Vagina (tissue), 2 donors: ENCODE data around the gene PPP2R5E. TPM values are rescaled to one million over a fixed set of nuclear protein-coding genes. Genes with fewer than 3 reads are reported as not detected.

Source experiments
- DNase-seq, 2 donors: peaks; one replicate each; pipeline ENCODE4 v3.0.0-alpha.2; 2017; ENCODE audit errors: extremely low spot score in 2 of 2
- H3K27ac ChIP-seq: fragments of 200-600 bp; sonication (generic); one replicate; pipeline ENCODE4 v1.5.1; 2019
- H3K27me3 ChIP-seq: fragments of 200-600 bp; sonication (generic); one replicate; pipeline ENCODE4 v1.5.1; 2019
- H3K36me3 ChIP-seq, 2 donors: fragments of 200-600 bp; sonication (generic); one replicate each; pipeline ENCODE4 v1.5.1; 2017 to 2019
- H3K4me1 ChIP-seq: fragments of 200-600 bp; sonication (generic); one replicate; pipeline ENCODE4 v1.5.1; 2019
- H3K4me3 ChIP-seq, 2 donors: fragments of 200-600 bp; sonication (generic); 1 replicate in 1 of 2; 2 replicates in 1 of 2; pipeline ENCODE4 v1.5.1; 2016 to 2019
- H3K9me3 ChIP-seq: fragments of 200-600 bp; sonication (generic); one replicate; pipeline ENCODE4 v1.5.1; 2019
- CTCF ChIP-seq, 3 experiments: fragments of 450-650 bp in 2 of 3; fragments of 200-600 bp in 1 of 3; sonication (generic) in 1 of 3; IDR thresholded peaks; one replicate each; pipeline ENCODE4 v1.5.1; 2017 to 2019; ENCODE audit warnings: antibody characterized with exemption in 3 of 3, mild to moderate bottlenecking in 2 of 3, moderate library complexity in 2 of 3
- POLR2A ChIP-seq, 2 donors: fragments of 450-650 bp; IDR thresholded peaks; one replicate each; pipeline ENCODE4 v1.6.1; 2017; ENCODE audit warnings: antibody characterized with exemption in 2 of 2, mild to moderate bottlenecking in 2 of 2, moderate library complexity in 2 of 2
- POLR2AphosphoS5 ChIP-seq, 2 donors: sonication (generic); formaldehyde crosslinking; IDR thresholded peaks; one replicate each; pipeline ENCODE4 v1.9.0; 2017; ENCODE audit warnings: antibody characterized with exemption in 2 of 2, mild to moderate bottlenecking in 2 of 2, low read depth in 1 of 2; ENCODE audit not compliant: insufficient read depth in 1 of 2
- intact Hi-C: fragments of 100-400 bp; cut with DNase I; formaldehyde crosslinking; loops from one replicate; pipeline ENCODE4 v1.15.1; 2023
- total RNA-seq: library from RNA; depleted of rRNA; stranded (reverse); fragments of >200 nt; gene quantifications from one replicate; pipeline ENCODE4 v1.2.3, GENCODE V29; 2016

PPP2R5E gene
- total RNA-seq, 1 donor from 2014 or later: 22.6 TPM

GRCh38 chr14:63477556-63477955 lies 65.6 kb downstream of the PPP2R5E start:
- Histone ChIP-seq H3K36me3 (no peaks in the 10 kb centered on the region), H3K27me3 (no peaks in the 10 kb centered on the region), H3K4me3 (no peak overlapping the region), H3K9me3 (no peaks in the 10 kb centered on the region), H3K4me1 (peaks cover 34% of the 10 kb centered on the region), H3K27ac (no peak overlapping the region)
- TF ChIP-seq POLR2A (IDR thresholded peaks at IDR 0.05) (no peak), POLR2AphosphoS5 (IDR thresholded peaks at IDR 0.05; ENCODE audit: insufficient read depth in 1 of 2, low read depth in 1 of 2) (no peak), CTCF (IDR thresholded peaks at IDR 0.05) (no peak)
- DNase-seq: no peak
- intact Hi-C loops: no loop called here

- Histone ChIP-seq H3K4me3 (no peak overlapping the region), H3K27ac (no peak overlapping the region), H3K4me1 (peaks cover 35% of the 10 kb centered on the region), H3K9me3 (no peaks in the 10 kb centered on the region), H3K27me3 (no peaks in the 10 kb centered on the region), H3K36me3 (no peaks in the 10 kb centered on the region)
- TF ChIP-seq POLR2AphosphoS5 (IDR thresholded peaks at IDR 0.05; ENCODE audit: insufficient read depth in 1 of 2, low read depth in 1 of 2) (peak in 1 of 2 donors; percentile 35), CTCF (IDR thresholded peaks at IDR 0.05) (no peak), POLR2A (IDR thresholded peaks at IDR 0.05) (no peak)
- DNase-seq: no peak
- intact Hi-C loops: no loop called here
Measured at GRCh38 chr14:63475761-63476160, 67.4 kb downstream of the PPP2R5E start.

GRCh38 chr14:63474844-63475243 lies 68.3 kb downstream of the PPP2R5E start:
- intact Hi-C loops: no loop called here

GRCh38 chr14:63474111-63474510 lies 69.1 kb downstream of the PPP2R5E start:
- Histone ChIP-seq H3K27me3 (no peaks in the 10 kb centered on the region), H3K4me1 (peaks cover 44% of the 10 kb centered on the region), H3K36me3 (no peaks in the 10 kb centered on the region), H3K4me3 (no peak overlapping the region), H3K9me3 (no peaks in the 10 kb centered on the region), H3K27ac (no peak overlapping the region)
- DNase-seq: no peak
- intact Hi-C loops: no loop called here
- no peak for TF ChIP-seq POLR2A (IDR thresholded peaks at IDR 0.05)
- TF ChIP-seq POLR2AphosphoS5 (IDR thresholded peaks at IDR 0.05; ENCODE audit: insufficient read depth in 1 of 2, low read depth in 1 of 2): no peak
- TF ChIP-seq CTCF (IDR thresholded peaks at IDR 0.05): no peak

More at GRCh38 chr14:63474844-63475243, 68.3 kb downstream of the PPP2R5E start:
- no peaks in the 10 kb centered on the region for H3K9me3 ChIP-seq
- H3K36me3 ChIP-seq: no peaks in the 10 kb centered on the region
- no peak overlapping the region for H3K4me3 ChIP-seq
- no peaks in the 10 kb centered on the region for H3K27me3 ChIP-seq
- TF ChIP-seq POLR2A (IDR thresholded peaks at IDR 0.05) (no peak), POLR2AphosphoS5 (IDR thresholded peaks at IDR 0.05; ENCODE audit: insufficient read depth in 1 of 2, low read depth in 1 of 2) (no peak), CTCF (IDR thresholded peaks at IDR 0.05) (no peak)
- H3K27ac ChIP-seq: no peak overlapping the region
- H3K4me1 ChIP-seq: peaks cover 44% of the 10 kb centered on the region
- DNase-seq: no peak

- no peak for DNase-seq
- no peaks in the 10 kb centered on the region for H3K27me3 ChIP-seq
- intact Hi-C loops: no loop called here
- peaks cover 45% of the 10 kb centered on the region for H3K4me1 ChIP-seq
- TF ChIP-seq CTCF (IDR thresholded peaks at IDR 0.05) (no peak), POLR2A (IDR thresholded peaks at IDR 0.05) (no peak), POLR2AphosphoS5 (IDR thresholded peaks at IDR 0.05; ENCODE audit: insufficient read depth in 1 of 2, low read depth in 1 of 2) (no peak)
- H3K4me3 ChIP-seq: no peak overlapping the region
- no peaks in the 10 kb centered on the region for H3K9me3 ChIP-seq
- H3K27ac ChIP-seq: no peak overlapping the region
- H3K36me3 ChIP-seq: no peaks in the 10 kb centered on the region
Measured at GRCh38 chr14:63472986-63473788, 70.0 kb downstream of the PPP2R5E start.
